Measurements from ENCODE around the gene ARID4B.
A peak's percentile ranks its signal among the peaks of the same experiment; 100 is the strongest.
"Not testable (repeated sequence)": the region's sequence is repeated elsewhere in the genome, so short reads cannot be mapped to it uniquely, and the experiment has no call there.

The ARID4B gene

GRCh38 chr1:235329139-235329902 lies 1.3 kb upstream of the ARID4B start:
- peak in 1 of 2 experiments; percentile 12 for DNase-seq (ENCODE audit: low read depth in 2 of 2)

GRCh38 chr1:235328271-235329138 lies 526 bp upstream of the ARID4B start, which contains the start of gene GGPS1:
Gene GGPS1, plus strand, starts transcription at chr1:235328570. Its CDS starts 6,695 bp downstream, at chr1:235335265.
- DNase-seq (ENCODE audit: low read depth in 2 of 2), result peak; percentile 97 to 99

- peak; percentile 37 to 39 for DNase-seq (ENCODE audit: low read depth in 2 of 2)
Measured at GRCh38 chr1:235326719-235327558, 1.0 kb downstream of the ARID4B start.

- DNase-seq (ENCODE audit: low read depth in 2 of 2), result no peak
Measured at GRCh38 chr1:235325854-235326253, 2.1 kb downstream of the ARID4B start.

- DNase-seq (ENCODE audit: low read depth in 2 of 2), result no peak
Measured at GRCh38 chr1:235325139-235325538, 2.8 kb downstream of the ARID4B start.

- no peak for DNase-seq (ENCODE audit: low read depth in 2 of 2)
Measured at GRCh38 chr1:235324296-235324695, 3.7 kb downstream of the ARID4B start.

GRCh38 chr1:235320521-235321179 lies 7.3 kb downstream of the ARID4B start:
- DNase-seq (ENCODE audit: low read depth in 2 of 2), result no peak

GRCh38 chr1:235319255-235319654 lies 8.7 kb downstream of the ARID4B start:
- DNase-seq (ENCODE audit: low read depth in 2 of 2), result no peak

- DNase-seq (ENCODE audit: low read depth in 2 of 2), result no peak
Measured at GRCh38 chr1:235317168-235317567, 10.8 kb downstream of the ARID4B start.

GRCh38 chr1:235315735-235316134 lies 12.2 kb downstream of the ARID4B start:
- no peak for DNase-seq (ENCODE audit: low read depth in 2 of 2)

GRCh38 chr1:235315173-235315572 lies 12.8 kb downstream of the ARID4B start:
- no peak for DNase-seq (ENCODE audit: low read depth in 2 of 2)

- DNase-seq (ENCODE audit: low read depth in 2 of 2), result no peak
Measured at GRCh38 chr1:235313931-235314678, 13.9 kb downstream of the ARID4B start.

- no peak for DNase-seq (ENCODE audit: low read depth in 2 of 2)
Measured at GRCh38 chr1:235313262-235313661, 14.7 kb downstream of the ARID4B start.

GRCh38 chr1:235309206-235309605 lies 18.8 kb downstream of the ARID4B start:
- not testable (repeated sequence) for DNase-seq (ENCODE audit: low read depth in 2 of 2)

- no peak for DNase-seq (ENCODE audit: low read depth in 2 of 2)
Measured at GRCh38 chr1:235307158-235308124, 20.5 kb downstream of the ARID4B start.

- no peak for DNase-seq (ENCODE audit: low read depth in 2 of 2)
Measured at GRCh38 chr1:235304549-235305451, 23.2 kb downstream of the ARID4B start.

- DNase-seq (ENCODE audit: low read depth in 2 of 2), result no peak
Measured at GRCh38 chr1:235302143-235302542, 25.8 kb downstream of the ARID4B start.

GRCh38 chr1:235299169-235299858 lies 28.7 kb downstream of the ARID4B start:
- DNase-seq (ENCODE audit: low read depth in 2 of 2), result no peak
